Stimulated activated naive CD4-positive, alpha-beta T cell (primary cell): ENCODE results near the gene CD1C.

ENCODE experiments used
- DNase-seq, 6 experiments: peaks; one replicate each; lab custom pipeline; 2025; lab: John Stamatoyannopoulos, UW

The CD1C gene

GRCh38 chr1:158328426-158328825 lies 38.7 kb downstream of the CD1C start:
- DNase-seq, result no peak

GRCh38 chr1:158329300-158329699 lies 39.6 kb downstream of the CD1C start:
- no peak for DNase-seq

GRCh38 chr1:158329733-158330132 lies 40.0 kb downstream of the CD1C start:
- no peak for DNase-seq

- DNase-seq, result no peak
Observed at GRCh38 chr1:158330391-158331105, 40.8 kb downstream of the CD1C start.

GRCh38 chr1:158331106-158331425 lies 41.3 kb downstream of the CD1C start:
- no peak for DNase-seq

- no peak for DNase-seq
Observed at GRCh38 chr1:158331481-158332150, 41.9 kb downstream of the CD1C start, which contains the start of gene CD1B. Gene CD1B, minus strand, starts transcription at chr1:158331531. Its CDS starts 108 bp downstream, at chr1:158331423.

- DNase-seq, result no peak
Observed at GRCh38 chr1:158333405-158334155, 43.9 kb downstream of the CD1C start.

GRCh38 chr1:158334526-158335212 lies 44.9 kb downstream of the CD1C start:
- no peak for DNase-seq

- DNase-seq, result no peak
Observed at GRCh38 chr1:158335213-158335532, 45.5 kb downstream of the CD1C start.

- peak in 1 of 6 experiments; percentile 18 for DNase-seq
Observed at GRCh38 chr1:158336413-158336812, 46.7 kb downstream of the CD1C start.
